Measurements from ENCODE around the gene NCK2. TPM values are rescaled to one million over a fixed set of nuclear protein-coding genes. Genes with fewer than 3 reads are reported as not detected.

NCK2 gene
- total RNA-seq, 1 experiment from 2014 or later: 26.7 TPM

DNA sequence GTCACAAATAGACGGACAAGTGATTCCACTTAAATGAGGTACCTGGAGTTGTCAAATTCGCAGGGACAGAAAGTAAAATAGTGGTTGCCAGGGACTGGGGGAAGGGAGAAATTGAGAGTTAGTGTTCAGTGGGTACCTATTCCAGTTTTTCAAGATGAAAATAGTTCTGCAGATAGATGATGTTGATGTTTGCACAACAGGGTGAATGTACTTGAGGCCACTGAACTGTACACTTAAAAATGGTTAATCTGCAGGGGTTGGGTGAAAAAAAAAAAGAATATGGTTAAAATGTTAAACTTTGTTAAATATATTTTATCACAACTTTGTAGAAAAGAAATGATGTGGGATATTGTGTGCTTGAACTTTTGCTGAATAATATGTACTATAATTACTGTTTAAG, 102.3 kb downstream of the NCK2 start:
- no peak overlapping the region for H3K4me3 ChIP-seq (replicated peaks in 1 of 2; ENCODE audit: low read depth in 1 of 2, low read length in 2 of 2)
- POLR2A ChIA-PET: no interaction called here
- H3K9me2 ChIP-seq (ENCODE audit: insufficient read depth): no peaks in the 10 kb centered on the region
- no peaks in the 10 kb centered on the region for H4K20me1 ChIP-seq (ENCODE audit: insufficient read depth)
- DNase-seq (ENCODE audit: low read depth, low spot score): no peak
- BruUV-seq (replicated peaks): no TSS peak
- ATAC-seq: no peak
- intact Hi-C loops (cut with micrococcal nuclease): no loop called here
- H3K79me2 ChIP-seq (ENCODE audit: insufficient read depth, low read length): no peaks in the 10 kb centered on the region
- no peaks in the 10 kb centered on the region for H3K9me3 ChIP-seq (ENCODE audit: control insufficient read depth in 1 of 2, insufficient read depth in 1 of 2, low read depth in 1 of 2, low read length in 2 of 2)
- H3K9ac ChIP-seq (ENCODE audit: low read length): no peak overlapping the region
- no peaks in the 10 kb centered on the region for H3K36me3 ChIP-seq (ENCODE audit: control insufficient read depth in 1 of 2, insufficient read depth in 2 of 2, low read length in 2 of 2)
- H3K4me1 ChIP-seq (ENCODE audit: control insufficient read depth in 1 of 2, insufficient read depth in 2 of 2, low read length in 2 of 2): peaks cover 16 to 25% of the 10 kb centered on the region in 2 experiments
- no peak overlapping the region for H2AFZ ChIP-seq (ENCODE audit: low read depth, low read length, poor library complexity, severe bottlenecking)
- H3K27me3 ChIP-seq (ENCODE audit: insufficient read depth, low read length): no peaks in the 10 kb centered on the region
- RAD21 ChIA-PET (ENCODE audit: low non-redundant PET in 1 of 2, low total read pairs in 2 of 2, uncharacterized antibody in 2 of 2, unreplicated experiment in 2 of 2): no interaction called here
- TF ChIP-seq ZFX (IDR thresholded peaks at IDR 0.05) (no peak), RAD21 (IDR thresholded peaks at IDR 0.05; ENCODE audit: low read depth) (no peak), EGR1 (IDR thresholded peaks at IDR 0.05; ENCODE audit: low read depth) (no peak), CEBPB (IDR thresholded peaks at IDR 0.05; ENCODE audit: low read depth) (no peak), POLR2A (IDR thresholded peaks at IDR 0.05; ENCODE audit: borderline replicate concordance, extremely low read depth, insufficient read depth, insufficient read length) (no peak), JUND (IDR thresholded peaks at IDR 0.05) (no peak), POLR2AphosphoS5 (IDR thresholded peaks at IDR 0.05; ENCODE audit: low read depth, low read length) (no peak)
- TF ChIP-seq, protein P1, sequence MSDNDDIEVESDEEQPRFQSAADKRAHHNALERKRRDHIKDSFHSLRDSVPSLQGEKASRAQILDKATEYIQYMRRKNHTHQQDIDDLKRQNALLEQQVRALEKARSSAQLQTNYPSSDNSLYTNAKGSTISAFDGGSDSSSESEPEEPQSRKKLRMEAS (IDR thresholded peaks at IDR 0.05): no peak
- TF ChIP-seq, protein P2, sequence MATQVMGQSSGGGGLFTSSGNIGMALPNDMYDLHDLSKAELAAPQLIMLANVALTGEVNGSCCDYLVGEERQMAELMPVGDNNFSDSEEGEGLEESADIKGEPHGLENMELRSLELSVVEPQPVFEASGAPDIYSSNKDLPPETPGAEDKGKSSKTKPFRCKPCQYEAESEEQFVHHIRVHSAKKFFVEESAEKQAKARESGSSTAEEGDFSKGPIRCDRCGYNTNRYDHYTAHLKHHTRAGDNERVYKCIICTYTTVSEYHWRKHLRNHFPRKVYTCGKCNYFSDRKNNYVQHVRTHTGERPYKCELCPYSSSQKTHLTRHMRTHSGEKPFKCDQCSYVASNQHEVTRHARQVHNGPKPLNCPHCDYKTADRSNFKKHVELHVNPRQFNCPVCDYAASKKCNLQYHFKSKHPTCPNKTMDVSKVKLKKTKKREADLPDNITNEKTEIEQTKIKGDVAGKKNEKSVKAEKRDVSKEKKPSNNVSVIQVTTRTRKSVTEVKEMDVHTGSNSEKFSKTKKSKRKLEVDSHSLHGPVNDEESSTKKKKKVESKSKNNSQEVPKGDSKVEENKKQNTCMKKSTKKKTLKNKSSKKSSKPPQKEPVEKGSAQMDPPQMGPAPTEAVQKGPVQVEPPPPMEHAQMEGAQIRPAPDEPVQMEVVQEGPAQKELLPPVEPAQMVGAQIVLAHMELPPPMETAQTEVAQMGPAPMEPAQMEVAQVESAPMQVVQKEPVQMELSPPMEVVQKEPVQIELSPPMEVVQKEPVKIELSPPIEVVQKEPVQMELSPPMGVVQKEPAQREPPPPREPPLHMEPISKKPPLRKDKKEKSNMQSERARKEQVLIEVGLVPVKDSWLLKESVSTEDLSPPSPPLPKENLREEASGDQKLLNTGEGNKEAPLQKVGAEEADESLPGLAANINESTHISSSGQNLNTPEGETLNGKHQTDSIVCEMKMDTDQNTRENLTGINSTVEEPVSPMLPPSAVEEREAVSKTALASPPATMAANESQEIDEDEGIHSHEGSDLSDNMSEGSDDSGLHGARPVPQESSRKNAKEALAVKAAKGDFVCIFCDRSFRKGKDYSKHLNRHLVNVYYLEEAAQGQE (IDR thresholded peaks at IDR 0.05; ENCODE audit: low read depth): no peak
- CTCF ChIA-PET: no interaction called here
- H3K4me2 ChIP-seq (ENCODE audit: low read length): no peak overlapping the region
- no peak overlapping the region for H3K27ac ChIP-seq (ENCODE audit: low read depth, low read length)
